ENCODE measurements around the gene UNC79. TPM values are rescaled to one million over a fixed set of nuclear protein-coding genes. Genes with fewer than 3 reads are reported as not detected.
"Not testable (repeated sequence)": the region's sequence is repeated elsewhere in the genome, so short reads cannot be mapped to it uniquely, and the experiment has no call there.

Gene UNC79
- total RNA-seq, 2 experiments from 2014 or later, result 0.04 to 0.05 TPM

DNA sequence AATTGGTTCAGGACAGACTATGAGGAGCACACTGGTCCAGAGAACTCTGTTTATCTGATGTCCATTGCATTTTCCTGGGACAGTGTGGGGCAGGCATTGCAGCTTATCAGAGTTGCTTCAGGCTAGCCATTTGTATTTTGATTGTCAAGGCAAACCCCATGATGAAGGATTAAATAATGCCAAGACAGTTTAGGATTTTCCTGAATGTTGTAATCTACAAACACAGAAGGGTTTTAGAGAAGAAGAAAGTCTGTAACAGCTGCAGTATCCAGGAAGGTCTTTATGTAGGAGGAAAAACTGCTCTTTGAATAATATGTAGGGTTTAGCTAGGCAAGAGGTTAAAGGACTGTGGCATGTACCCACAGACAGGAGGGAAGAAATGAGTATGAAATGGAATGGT, 32.2 kb upstream of the UNC79 start:
- H3K9me3 Mint-ChIP-seq, result peaks cover 10% of the 10 kb centered on the region
- H3K27ac Mint-ChIP-seq, result no peak overlapping the region
- H3K36me3 Mint-ChIP-seq (ENCODE audit: low read depth), result no peaks in the 10 kb centered on the region
- CTCF ChIA-PET, result no interaction called here
- POLR2A ChIA-PET, result no interaction called here
- intact Hi-C loops (cut with micrococcal nuclease), result no loop called here
- TF ChIP-seq, protein P1, sequence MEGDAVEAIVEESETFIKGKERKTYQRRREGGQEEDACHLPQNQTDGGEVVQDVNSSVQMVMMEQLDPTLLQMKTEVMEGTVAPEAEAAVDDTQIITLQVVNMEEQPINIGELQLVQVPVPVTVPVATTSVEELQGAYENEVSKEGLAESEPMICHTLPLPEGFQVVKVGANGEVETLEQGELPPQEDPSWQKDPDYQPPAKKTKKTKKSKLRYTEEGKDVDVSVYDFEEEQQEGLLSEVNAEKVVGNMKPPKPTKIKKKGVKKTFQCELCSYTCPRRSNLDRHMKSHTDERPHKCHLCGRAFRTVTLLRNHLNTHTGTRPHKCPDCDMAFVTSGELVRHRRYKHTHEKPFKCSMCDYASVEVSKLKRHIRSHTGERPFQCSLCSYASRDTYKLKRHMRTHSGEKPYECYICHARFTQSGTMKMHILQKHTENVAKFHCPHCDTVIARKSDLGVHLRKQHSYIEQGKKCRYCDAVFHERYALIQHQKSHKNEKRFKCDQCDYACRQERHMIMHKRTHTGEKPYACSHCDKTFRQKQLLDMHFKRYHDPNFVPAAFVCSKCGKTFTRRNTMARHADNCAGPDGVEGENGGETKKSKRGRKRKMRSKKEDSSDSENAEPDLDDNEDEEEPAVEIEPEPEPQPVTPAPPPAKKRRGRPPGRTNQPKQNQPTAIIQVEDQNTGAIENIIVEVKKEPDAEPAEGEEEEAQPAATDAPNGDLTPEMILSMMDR (IDR thresholded peaks at IDR 0.05), result no peak
- H3K27me3 Mint-ChIP-seq, result peaks cover 31% of the 10 kb centered on the region
- ATAC-seq, result no peak
- H3K4me1 Mint-ChIP-seq (ENCODE audit: low read depth), result no peaks in the 10 kb centered on the region
- no peak for DNase-seq
- H3K4me3 Mint-ChIP-seq, result no peak overlapping the region

DNA sequence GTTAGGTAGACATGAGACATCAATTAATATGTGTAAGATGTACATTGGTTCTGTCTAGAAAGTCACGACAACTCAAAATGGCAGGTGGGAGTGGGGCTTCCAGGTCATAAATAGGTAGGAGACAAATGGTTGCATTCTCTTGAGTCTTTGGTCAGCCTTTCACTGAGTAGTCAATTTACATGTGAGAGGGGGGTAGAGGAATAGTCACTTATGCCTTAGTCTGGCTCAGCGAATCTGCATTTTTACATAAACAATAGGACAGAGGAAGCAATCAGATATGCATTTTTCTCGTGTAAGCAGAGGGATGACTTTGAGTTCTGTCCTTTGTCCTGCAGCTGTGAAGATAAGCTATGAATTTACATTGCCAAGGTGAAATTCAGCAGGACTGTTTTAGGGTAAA, 27.8 kb upstream of the UNC79 start:
- Mint-ChIP-seq H3K36me3 (ENCODE audit: low read depth) (no peaks in the 10 kb centered on the region), H3K4me1 (ENCODE audit: low read depth) (no peaks in the 10 kb centered on the region), H3K9me3 (no peaks in the 10 kb centered on the region), H3K4me3 (no peak overlapping the region), H3K27me3 (peaks cover 29% of the 10 kb centered on the region), H3K27ac (no peak overlapping the region)
- POLR2A ChIA-PET, result no interaction called here
- ATAC-seq, result no peak
- intact Hi-C loops (cut with micrococcal nuclease), result no loop called here
- DNase-seq, result no peak
- TF ChIP-seq, protein P1 (IDR thresholded peaks at IDR 0.05), result no peak
- CTCF ChIA-PET, result no interaction called here

DNA sequence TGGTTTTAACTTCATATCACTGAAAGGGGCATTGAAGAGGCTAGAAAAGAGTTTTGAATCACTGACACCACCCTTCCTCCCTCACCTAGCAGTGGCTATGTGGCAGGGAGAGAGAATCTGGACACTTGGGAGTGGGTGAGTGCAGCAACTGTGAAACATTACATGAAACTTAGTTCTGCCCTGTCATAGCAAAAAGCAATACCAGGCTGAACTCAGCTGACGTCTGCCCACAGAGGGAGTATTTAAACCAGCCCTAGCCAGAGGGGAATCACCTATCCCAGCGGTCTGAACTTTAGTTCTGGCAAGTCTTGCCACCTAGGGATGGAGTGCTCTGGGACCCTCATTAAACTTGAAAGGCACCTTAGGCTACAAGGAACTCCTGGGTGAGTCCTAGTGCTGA, 20.7 kb upstream of the UNC79 start:
- intact Hi-C loops (cut with micrococcal nuclease), result no loop called here
- POLR2A ChIA-PET, result no interaction called here
- no peaks in the 10 kb centered on the region for H3K36me3 Mint-ChIP-seq (ENCODE audit: low read depth)
- no peak overlapping the region for H3K27ac Mint-ChIP-seq
- H3K4me3 Mint-ChIP-seq, result no peak overlapping the region
- no peak for DNase-seq
- no peak for ATAC-seq
- no peaks in the 10 kb centered on the region for H3K27me3 Mint-ChIP-seq
- TF ChIP-seq, protein P1 (IDR thresholded peaks at IDR 0.05), result no peak
- H3K9me3 Mint-ChIP-seq, result peaks cover 4% of the 10 kb centered on the region
- no peaks in the 10 kb centered on the region for H3K4me1 Mint-ChIP-seq (ENCODE audit: low read depth)
- CTCF ChIA-PET, result no interaction called here

DNA sequence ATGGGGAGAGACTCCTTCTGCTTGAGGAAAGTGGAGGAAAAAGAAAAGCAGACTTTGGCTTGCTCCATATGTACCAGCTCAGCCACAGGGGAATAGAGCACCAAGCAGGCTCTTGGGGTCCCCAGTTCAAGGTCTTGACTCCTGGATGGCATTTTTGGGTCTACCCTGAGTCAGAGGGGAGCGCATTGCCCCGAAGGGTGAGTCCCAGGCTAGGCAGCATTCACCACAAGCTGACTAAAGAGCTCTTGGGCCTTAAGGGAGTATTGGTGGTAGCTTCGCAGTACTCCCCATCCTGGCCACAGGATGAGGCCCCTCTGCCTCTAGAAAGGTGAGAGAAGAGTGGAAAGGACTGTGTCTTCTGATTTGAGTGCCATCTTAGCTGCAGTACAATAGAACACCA, 19.8 kb upstream of the UNC79 start:
- Mint-ChIP-seq H3K36me3 (ENCODE audit: low read depth) (no peaks in the 10 kb centered on the region), H3K4me3 (no peak overlapping the region), H3K27me3 (no peaks in the 10 kb centered on the region), H3K4me1 (ENCODE audit: low read depth) (no peaks in the 10 kb centered on the region), H3K27ac (no peak overlapping the region), H3K9me3 (peaks cover 4% of the 10 kb centered on the region)
- POLR2A ChIA-PET, result no interaction called here
- DNase-seq (no peak), ATAC-seq (no peak)
- intact Hi-C loops (cut with micrococcal nuclease), result no loop called here
- CTCF ChIA-PET, result no interaction called here
- TF ChIP-seq, protein P1 (IDR thresholded peaks at IDR 0.05), result no peak

GRCh38 chr14:93425136-93425535, 5.6 kb upstream of the UNC79 start:
- H3K27ac Mint-ChIP-seq; H3K36me3 Mint-ChIP-seq (ENCODE audit: low read depth); H3K4me3 Mint-ChIP-seq; POLR2A ChIA-PET; DNase-seq; ATAC-seq; H3K4me1 Mint-ChIP-seq (ENCODE audit: low read depth); CTCF ChIA-PET; intact Hi-C loops (cut with micrococcal nuclease): not testable (repeated sequence)
- peaks cover 18% of the 10 kb centered on the region for H3K27me3 Mint-ChIP-seq
- peaks cover 23% of the 10 kb centered on the region for H3K9me3 Mint-ChIP-seq

DNA sequence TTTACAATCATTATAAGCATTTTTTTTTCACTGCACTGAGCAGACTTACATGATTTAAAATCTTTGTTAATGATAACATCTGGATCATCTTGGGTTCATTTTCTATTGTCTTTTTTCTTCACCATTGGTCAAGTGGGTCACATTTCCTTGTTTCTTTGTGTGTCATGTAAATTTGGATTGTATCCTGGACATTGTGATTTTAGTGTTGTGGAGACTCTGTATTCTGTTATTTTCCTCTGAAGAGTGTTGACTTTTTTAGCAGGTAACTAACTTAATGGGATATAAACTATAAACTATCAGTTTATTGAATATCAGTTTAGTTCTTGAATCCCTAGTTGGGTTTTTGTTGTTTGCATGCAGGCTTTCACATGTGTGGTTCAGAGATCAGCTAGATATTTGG, 4.0 kb upstream of the UNC79 start:
- intact Hi-C loops (cut with micrococcal nuclease), result no loop called here
- no peak for ATAC-seq

More for the DNA sequence above, 4.0 kb upstream of the UNC79 start:
- Mint-ChIP-seq H3K4me1 (ENCODE audit: low read depth) (no peaks in the 10 kb centered on the region), H3K36me3 (ENCODE audit: low read depth) (no peaks in the 10 kb centered on the region), H3K27me3 (peaks cover 24% of the 10 kb centered on the region), H3K4me3 (no peak overlapping the region), H3K27ac (no peak overlapping the region), H3K9me3 (peaks cover 23% of the 10 kb centered on the region)
- POLR2A ChIA-PET, result no interaction called here
- CTCF ChIA-PET, result interaction anchor here (0.7 kb wide), 1 partner anchor 395 kb away, joined by 3 read pairs; no protein-coding TSS in a partner anchor
- TF ChIP-seq, protein P1 (IDR thresholded peaks at IDR 0.05), result no peak
- no peak for DNase-seq
